IMR-90 (cell line): ENCODE measurements around the gene SPPL2C.

ENCODE experiments used
- MAZ ChIP-seq: IDR thresholded peaks from 2 replicates; pipeline ENCODE4 v1.6.1; 2012; ENCODE audit warnings: low read depth, mild to moderate bottlenecking, low read length, improper control_type of control experiment, moderate library complexity, borderline replicate concordance
- RFX5 ChIP-seq: IDR thresholded peaks from 2 replicates; pipeline ENCODE4 v1.8.0; 2012; ENCODE audit warnings: low read depth, mild to moderate bottlenecking, low read length, moderate library complexity
- TF ChIP-seq, protein P1 (sequence below): conservative IDR thresholded peaks from 2 replicates; pipeline ENCODE4 v1.5.1; 2012; ENCODE audit warnings: mild to moderate bottlenecking, low read depth, low read length, improper control_type of control experiment

DNA sequence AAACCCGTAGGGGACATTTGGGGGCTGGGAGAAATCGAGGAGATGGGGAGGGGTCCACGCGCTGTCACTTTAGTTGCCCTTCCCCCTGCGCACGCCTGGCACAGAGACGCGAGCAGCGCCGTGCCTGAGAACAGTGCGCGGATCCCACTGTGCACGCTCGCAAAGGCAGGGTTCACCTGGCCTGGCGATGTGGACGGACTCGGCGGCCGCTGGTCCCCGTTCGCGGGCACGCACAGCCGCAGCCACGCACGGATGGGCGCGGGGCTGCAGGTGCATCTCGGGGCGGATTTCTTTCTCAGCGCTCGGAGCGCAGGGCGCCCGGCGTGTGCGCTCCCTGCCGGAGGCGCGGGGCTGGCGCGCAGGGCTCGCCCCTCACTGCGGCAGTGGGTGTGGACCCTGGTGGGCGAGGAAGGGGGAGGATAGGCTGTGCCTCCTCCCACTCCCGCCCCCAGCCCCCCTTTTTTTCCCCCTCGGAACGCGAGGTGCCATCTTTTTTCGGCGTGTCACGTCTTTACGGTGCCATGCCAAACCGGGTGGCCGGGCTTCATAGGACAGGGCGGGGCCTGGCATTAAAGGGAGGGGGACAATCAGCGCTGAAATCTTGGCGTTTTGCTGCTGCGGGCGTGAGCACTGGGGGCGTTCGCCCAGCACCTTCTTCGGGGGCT, 50.8 kb downstream of the SPPL2C start:
- TF ChIP-seq, protein P1, sequence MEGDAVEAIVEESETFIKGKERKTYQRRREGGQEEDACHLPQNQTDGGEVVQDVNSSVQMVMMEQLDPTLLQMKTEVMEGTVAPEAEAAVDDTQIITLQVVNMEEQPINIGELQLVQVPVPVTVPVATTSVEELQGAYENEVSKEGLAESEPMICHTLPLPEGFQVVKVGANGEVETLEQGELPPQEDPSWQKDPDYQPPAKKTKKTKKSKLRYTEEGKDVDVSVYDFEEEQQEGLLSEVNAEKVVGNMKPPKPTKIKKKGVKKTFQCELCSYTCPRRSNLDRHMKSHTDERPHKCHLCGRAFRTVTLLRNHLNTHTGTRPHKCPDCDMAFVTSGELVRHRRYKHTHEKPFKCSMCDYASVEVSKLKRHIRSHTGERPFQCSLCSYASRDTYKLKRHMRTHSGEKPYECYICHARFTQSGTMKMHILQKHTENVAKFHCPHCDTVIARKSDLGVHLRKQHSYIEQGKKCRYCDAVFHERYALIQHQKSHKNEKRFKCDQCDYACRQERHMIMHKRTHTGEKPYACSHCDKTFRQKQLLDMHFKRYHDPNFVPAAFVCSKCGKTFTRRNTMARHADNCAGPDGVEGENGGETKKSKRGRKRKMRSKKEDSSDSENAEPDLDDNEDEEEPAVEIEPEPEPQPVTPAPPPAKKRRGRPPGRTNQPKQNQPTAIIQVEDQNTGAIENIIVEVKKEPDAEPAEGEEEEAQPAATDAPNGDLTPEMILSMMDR = no peak
- TF ChIP-seq RFX5 (no peak), MAZ (no peak)
